Endothelial cell of umbilical vein (primary cell): Measurements from ENCODE around the gene MVB12B.

Experiments used
- CTCF ChIP-seq, 2 donors: IDR thresholded peaks; 1 replicate in 1 of 2; 2 replicates in 1 of 2; pipeline ENCODE4 v1.5.1; 2011; ENCODE audit warnings: low read length in 2 of 2, mild to moderate bottlenecking in 2 of 2, moderate library complexity in 2 of 2, control low read depth in 1 of 2, inconsistent platforms in 1 of 2, low read depth in 1 of 2; ENCODE audit not compliant: insufficient read depth in 1 of 2; ENCODE audit errors: extremely low read depth in 1 of 2
- EZH2 ChIP-seq: IDR thresholded peaks from 2 replicates; pipeline ENCODE4 v1.6.1; 2012; ENCODE audit warnings: borderline replicate concordance, low read depth, mild to moderate bottlenecking, moderate library complexity, low read length, inconsistent platforms; ENCODE audit not compliant: severe bottlenecking
- FOS ChIP-seq: IDR thresholded peaks from 2 replicates; pipeline ENCODE4 v1.6.1; 2011; ENCODE audit warnings: mild to moderate bottlenecking, low read length, moderate library complexity, borderline replicate concordance; ENCODE audit not compliant: insufficient read depth
- GATA2 ChIP-seq: IDR thresholded peaks from 2 replicates; pipeline ENCODE4 v1.7.0; 2011; ENCODE audit warnings: low read depth, mild to moderate bottlenecking, moderate library complexity, mixed read lengths, low read length; ENCODE audit not compliant: insufficient read length, insufficient read depth
- JUN ChIP-seq: IDR thresholded peaks from 2 replicates; pipeline ENCODE4 v1.6.1; 2011; ENCODE audit warnings: borderline replicate concordance, low read depth; ENCODE audit not compliant: insufficient read length, insufficient read depth
- MAX ChIP-seq: IDR thresholded peaks from 2 replicates; pipeline ENCODE4 v1.6.1; 2011; ENCODE audit not compliant: insufficient read depth, insufficient read length
- MYC ChIP-seq: IDR thresholded peaks from one replicate; pipeline ENCODE4 v1.6.1; 2011; ENCODE audit warnings: mild to moderate bottlenecking, low read depth, low read length
- POLR2A ChIP-seq: IDR thresholded peaks from 2 replicates; pipeline ENCODE4 v1.6.1; 2012; ENCODE audit warnings: low read depth, mild to moderate bottlenecking, control low read depth, low read length
- POLR2AphosphoS5 ChIP-seq: IDR thresholded peaks from 2 replicates; pipeline ENCODE4 v1.6.1; 2012; ENCODE audit warnings: low read depth, mild to moderate bottlenecking, control low read depth, low read length, moderate library complexity; ENCODE audit not compliant: insufficient read depth

- no peak for TF ChIP-seq CTCF (IDR thresholded peaks at IDR 0.05; ENCODE audit: extremely low read depth in 1 of 2, insufficient read depth in 1 of 2, low read depth in 1 of 2, low read length in 2 of 2)
- TF ChIP-seq EZH2, result no peak
- no peak for TF ChIP-seq POLR2AphosphoS5
- no peak for TF ChIP-seq POLR2A
- no peak for TF ChIP-seq JUN
- TF ChIP-seq MAX, result no peak
- no peak for TF ChIP-seq FOS
- TF ChIP-seq GATA2, result no peak
- TF ChIP-seq MYC, result no peak
Observed at GRCh38 chr9:126491949-126492348, 165.3 kb downstream of the MVB12B start.
